ENCODE data around the gene OXSR1.

OXSR1 gene

DNA sequence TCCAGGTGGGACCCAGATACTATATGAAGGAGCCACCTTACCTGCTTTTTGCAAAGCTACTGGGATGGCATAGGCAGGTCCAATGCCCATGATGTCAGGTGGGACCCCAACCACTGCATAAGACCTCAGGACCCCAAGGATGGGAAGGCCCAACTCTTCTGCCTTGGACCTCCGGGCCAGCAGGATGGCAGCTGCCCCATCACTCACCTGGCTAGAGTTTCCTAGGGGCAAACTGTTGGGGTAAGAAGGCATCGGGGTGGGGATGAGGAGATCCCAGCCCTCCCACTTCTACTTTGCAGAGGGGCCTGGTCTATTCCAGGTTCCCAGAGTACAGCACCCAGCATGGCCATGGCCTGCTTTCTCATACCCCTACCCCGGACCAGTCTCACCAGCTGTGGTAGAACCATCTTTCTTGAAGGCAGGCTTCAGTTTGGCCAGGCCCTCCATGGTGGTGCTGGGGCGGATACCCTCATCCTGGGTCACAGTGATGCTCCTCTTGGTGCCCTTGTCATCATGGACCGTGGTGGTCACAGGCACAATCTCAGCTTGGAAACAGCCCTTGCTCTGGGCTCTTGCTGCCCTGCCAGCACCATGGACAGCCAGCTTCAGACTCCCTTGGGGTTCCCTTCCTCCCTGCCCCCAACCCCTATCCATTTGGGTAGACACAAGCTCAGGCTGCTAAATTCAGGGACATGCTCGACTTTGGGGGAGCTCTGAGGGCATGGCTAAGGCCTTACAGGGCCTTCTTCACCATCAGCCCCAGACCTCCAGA, 39.0 kb upstream of the OXSR1 start:
- no peak overlapping the region for H3K4me3 ChIP-seq
- H3K9me3 ChIP-seq (ENCODE audit: low read depth, low read length): no peaks in the 10 kb centered on the region
- DNase-seq (ENCODE audit: low read depth, low spot score): no peak
- H3K27ac ChIP-seq: no peak overlapping the region
- no peak for TF ChIP-seq POLR2AphosphoS5 (IDR thresholded peaks at IDR 0.05; ENCODE audit: borderline replicate concordance, low read depth, low read length)
- TF ChIP-seq FOXP2 (optimal IDR thresholded peaks at IDR 0.05; ENCODE audit: control extremely low read depth, extremely low read length, insufficient read depth): no peak
- no peak for TF ChIP-seq EZH2 (IDR thresholded peaks at IDR 0.05)
- H3K9ac ChIP-seq (ENCODE audit: insufficient read length): no peak overlapping the region
- no peaks in the 10 kb centered on the region; the same call in 1 of the 2 replicates for H3K36me3 ChIP-seq (ENCODE audit: insufficient read depth, low read length)

DNA sequence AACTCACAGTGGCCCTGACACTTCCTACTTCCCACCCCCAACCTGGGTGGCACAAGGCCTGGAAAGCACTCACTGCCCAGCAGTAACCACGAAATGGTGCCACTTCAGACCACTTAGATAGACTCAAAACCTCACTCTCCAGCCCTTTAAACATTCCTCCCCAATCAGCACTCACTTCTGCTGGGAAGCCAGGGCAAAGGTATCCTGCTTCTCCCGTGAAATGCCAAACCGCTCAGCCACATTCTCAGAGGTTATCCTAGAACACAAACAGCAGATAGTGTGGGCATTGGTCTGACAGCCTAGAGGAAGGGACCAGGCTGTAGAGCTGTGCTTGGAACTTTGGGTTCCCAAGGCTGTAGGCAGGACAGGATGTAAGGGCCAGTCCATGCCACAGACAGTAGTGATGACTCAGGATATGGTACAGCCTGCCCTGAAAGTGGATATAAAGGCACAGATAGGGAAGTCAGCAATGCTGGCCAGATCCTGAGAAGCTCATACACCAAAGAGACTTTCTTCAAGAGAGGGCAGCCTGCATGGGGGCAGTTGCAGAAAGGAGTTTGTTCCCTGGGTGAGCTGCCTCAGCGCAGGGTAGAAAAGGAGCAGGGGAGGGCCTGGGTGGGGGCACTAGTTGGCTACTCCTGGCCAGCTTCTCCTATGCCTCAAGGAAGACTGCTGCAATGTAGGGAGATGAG, 37.6 kb upstream of the OXSR1 start:
- no peaks in the 10 kb centered on the region; the same call in 1 of the 2 replicates for H3K36me3 ChIP-seq (ENCODE audit: insufficient read depth, low read length)
- no peak overlapping the region for H3K4me3 ChIP-seq
- TF ChIP-seq POLR2AphosphoS5 (IDR thresholded peaks at IDR 0.05; ENCODE audit: borderline replicate concordance, low read depth, low read length) (no peak), FOXP2 (optimal IDR thresholded peaks at IDR 0.05; ENCODE audit: control extremely low read depth, extremely low read length, insufficient read depth) (no peak), EZH2 (IDR thresholded peaks at IDR 0.05) (no peak)
- H3K9ac ChIP-seq (ENCODE audit: insufficient read length): no peak overlapping the region
- DNase-seq (ENCODE audit: low read depth, low spot score): no peak
- no peaks in the 10 kb centered on the region for H3K9me3 ChIP-seq (ENCODE audit: low read depth, low read length)
- H3K27ac ChIP-seq: no peak overlapping the region

DNA sequence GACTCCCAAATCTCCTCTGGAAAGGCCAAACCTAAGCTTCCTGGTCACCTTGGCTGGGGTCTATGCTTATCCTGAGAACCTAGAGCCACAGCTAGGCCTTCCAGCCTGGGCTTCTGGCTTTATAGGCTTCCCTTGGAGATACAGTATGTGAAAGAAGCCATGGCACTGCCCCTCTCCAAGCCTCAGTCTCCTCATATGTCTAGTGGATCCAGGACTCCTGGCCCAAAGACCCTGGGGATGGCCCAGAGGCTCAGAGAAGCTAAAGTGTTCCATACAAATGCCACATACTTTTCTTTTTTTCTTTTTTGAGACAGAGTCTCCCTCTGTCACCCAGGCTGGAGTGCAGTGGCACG, 37.1 kb upstream of the OXSR1 start:
- Histone ChIP-seq H3K27ac (no peak overlapping the region), H3K9ac (ENCODE audit: insufficient read length) (no peak overlapping the region), H3K4me3 (no peak overlapping the region), H3K9me3 (ENCODE audit: low read depth, low read length) (no peaks in the 10 kb centered on the region), H3K36me3 (ENCODE audit: insufficient read depth, low read length) (no peaks in the 10 kb centered on the region; the same call in 1 of the 2 replicates)
- TF ChIP-seq EZH2 (IDR thresholded peaks at IDR 0.05) (no peak), FOXP2 (optimal IDR thresholded peaks at IDR 0.05; ENCODE audit: control extremely low read depth, extremely low read length, insufficient read depth) (no peak), POLR2AphosphoS5 (IDR thresholded peaks at IDR 0.05; ENCODE audit: borderline replicate concordance, low read depth, low read length) (no peak)
- DNase-seq (ENCODE audit: low read depth, low spot score): no peak

DNA sequence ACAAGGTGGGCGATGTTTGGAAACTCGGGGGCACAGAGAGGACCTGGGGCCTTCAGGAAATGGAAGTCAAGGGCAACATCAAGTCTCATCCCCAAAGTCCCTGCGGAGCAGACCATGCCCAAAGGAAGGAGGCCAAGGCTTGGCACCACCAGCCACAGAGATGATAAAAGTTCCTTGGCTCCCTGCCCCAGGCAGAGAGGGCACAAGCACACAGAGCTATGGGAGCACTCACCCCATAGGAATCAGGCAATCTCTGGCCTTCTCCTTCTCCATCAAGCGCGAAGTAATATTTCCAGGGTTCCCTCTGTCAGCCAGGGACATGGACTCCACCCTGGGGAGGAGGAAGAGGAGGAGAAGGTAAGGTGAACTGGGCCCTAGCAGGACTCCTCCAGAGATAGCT, 36.3 kb upstream of the OXSR1 start:
- TF ChIP-seq EZH2 (IDR thresholded peaks at IDR 0.05) (no peak), FOXP2 (optimal IDR thresholded peaks at IDR 0.05; ENCODE audit: control extremely low read depth, extremely low read length, insufficient read depth) (no peak), POLR2AphosphoS5 (IDR thresholded peaks at IDR 0.05; ENCODE audit: borderline replicate concordance, low read depth, low read length) (no peak)
- Histone ChIP-seq H3K9ac (ENCODE audit: insufficient read length) (no peak overlapping the region), H3K36me3 (ENCODE audit: insufficient read depth, low read length) (no peaks in the 10 kb centered on the region; the same call in 1 of the 2 replicates)

DNA sequence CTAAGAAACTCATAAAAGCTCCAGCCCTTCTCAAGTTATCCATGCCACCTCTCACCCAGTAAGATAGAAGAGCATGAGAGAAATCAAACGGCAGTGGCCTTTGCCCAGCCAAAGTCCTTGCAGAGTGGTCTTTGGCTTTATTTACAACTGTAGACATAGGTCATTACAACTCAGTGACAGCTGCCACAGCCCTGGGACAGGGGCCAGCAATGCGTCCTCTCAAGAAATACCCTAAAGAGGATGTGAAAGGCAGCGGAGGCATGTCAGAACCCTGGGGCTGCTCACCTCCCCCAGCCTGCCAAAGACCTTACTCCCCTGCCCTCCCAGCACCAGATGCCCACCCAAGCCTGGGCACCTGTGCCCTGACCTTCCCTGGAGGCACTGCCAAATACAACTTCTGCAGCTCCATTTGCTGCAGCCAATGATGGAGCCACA, 34.7 kb upstream of the OXSR1 start:
- no peak overlapping the region for H3K4me3 ChIP-seq
- no peaks in the 10 kb centered on the region for H3K9me3 ChIP-seq (ENCODE audit: low read depth, low read length)
- TF ChIP-seq POLR2AphosphoS5 (IDR thresholded peaks at IDR 0.05; ENCODE audit: borderline replicate concordance, low read depth, low read length) (no peak), FOXP2 (optimal IDR thresholded peaks at IDR 0.05; ENCODE audit: control extremely low read depth, extremely low read length, insufficient read depth) (no peak), EZH2 (IDR thresholded peaks at IDR 0.05) (no peak)
- DNase-seq (ENCODE audit: low read depth, low spot score): no peak
- H3K36me3 ChIP-seq (ENCODE audit: insufficient read depth, low read length): no peaks in the 10 kb centered on the region; the same call in 1 of the 2 replicates
- H3K9ac ChIP-seq (ENCODE audit: insufficient read length): no peak overlapping the region
- no peak overlapping the region for H3K27ac ChIP-seq

More for the DNA sequence above, 36.3 kb upstream of the OXSR1 start:
- Histone ChIP-seq H3K9me3 (ENCODE audit: low read depth, low read length) (no peaks in the 10 kb centered on the region), H3K4me3 (no peak overlapping the region), H3K27ac (no peak overlapping the region)
- DNase-seq (ENCODE audit: low read depth, low spot score): no peak

DNA sequence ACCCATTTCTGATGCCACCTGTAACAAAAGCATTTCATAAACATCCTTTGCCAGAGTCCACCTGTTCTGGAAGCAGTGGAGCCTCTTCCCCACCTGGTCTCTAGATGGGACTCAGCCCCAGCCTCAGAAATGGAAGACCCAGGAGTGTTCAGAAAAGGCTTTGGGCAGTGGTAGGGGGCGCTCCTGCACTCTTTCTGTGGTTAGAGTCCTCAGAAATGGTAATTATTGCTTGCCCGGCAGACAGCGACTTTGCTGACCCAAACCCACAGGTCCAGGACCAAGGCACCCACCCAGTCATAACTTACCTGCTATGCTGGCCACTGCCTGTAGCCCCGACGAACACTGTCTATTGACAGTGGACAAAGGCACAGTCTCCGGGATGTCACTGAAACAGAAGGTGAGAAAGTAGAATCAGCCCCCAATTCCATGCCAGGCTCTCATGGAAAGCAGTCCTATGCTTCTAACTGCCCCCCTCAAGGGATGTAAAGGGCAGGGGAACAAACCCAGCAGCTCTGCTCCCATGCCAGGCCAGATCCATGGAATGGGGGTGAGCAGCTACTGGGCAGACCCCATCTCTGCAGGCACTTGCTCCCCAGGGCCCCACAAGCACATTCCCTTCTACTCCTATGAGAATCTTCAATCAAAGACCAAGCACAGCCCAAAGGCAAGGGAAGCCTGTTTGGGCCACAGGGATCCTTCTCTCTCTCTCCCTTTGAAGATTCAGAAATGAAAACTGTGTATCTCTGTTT, 33.5 kb upstream of the OXSR1 start:
- no peak overlapping the region for H3K27ac ChIP-seq
- no peak overlapping the region for H3K9ac ChIP-seq (ENCODE audit: insufficient read length)
- no peak for DNase-seq (ENCODE audit: low read depth, low spot score)
- H3K4me3 ChIP-seq: no peak overlapping the region
- H3K9me3 ChIP-seq (ENCODE audit: low read depth, low read length): no peaks in the 10 kb centered on the region
- no peaks in the 10 kb centered on the region; the same call in 1 of the 2 replicates for H3K36me3 ChIP-seq (ENCODE audit: insufficient read depth, low read length)
- no peak for TF ChIP-seq EZH2 (IDR thresholded peaks at IDR 0.05)
- no peak for TF ChIP-seq FOXP2 (optimal IDR thresholded peaks at IDR 0.05; ENCODE audit: control extremely low read depth, extremely low read length, insufficient read depth)
- no peak for TF ChIP-seq POLR2AphosphoS5 (IDR thresholded peaks at IDR 0.05; ENCODE audit: borderline replicate concordance, low read depth, low read length)

DNA sequence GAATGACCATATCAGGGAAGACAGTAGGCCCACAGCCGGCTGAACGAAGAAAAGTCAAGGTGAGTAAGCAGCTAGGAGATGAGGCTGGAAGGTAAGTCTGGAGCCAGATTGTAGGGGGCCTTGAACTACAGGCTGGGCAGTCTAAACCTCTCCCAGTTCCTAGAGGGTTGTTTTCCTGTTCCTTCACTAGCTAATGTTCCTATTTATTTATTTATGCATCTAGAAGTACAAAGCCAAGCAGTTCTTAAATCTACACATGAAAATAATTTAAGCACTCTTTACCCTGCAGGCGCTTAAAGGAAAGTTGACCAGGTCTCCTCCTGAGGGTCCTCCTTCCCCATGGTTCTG, 32.2 kb upstream of the OXSR1 start:
- Histone ChIP-seq H3K9me3 (ENCODE audit: low read depth, low read length) (no peaks in the 10 kb centered on the region), H3K36me3 (ENCODE audit: insufficient read depth, low read length) (no peaks in the 10 kb centered on the region; the same call in 1 of the 2 replicates), H3K27ac (no peak overlapping the region), H3K4me3 (no peak overlapping the region), H3K9ac (ENCODE audit: insufficient read length) (no peak overlapping the region)
- DNase-seq (ENCODE audit: low read depth, low spot score): no peak
- TF ChIP-seq POLR2AphosphoS5 (IDR thresholded peaks at IDR 0.05; ENCODE audit: borderline replicate concordance, low read depth, low read length): no peak
- no peak for TF ChIP-seq EZH2 (IDR thresholded peaks at IDR 0.05)
- TF ChIP-seq FOXP2 (optimal IDR thresholded peaks at IDR 0.05; ENCODE audit: control extremely low read depth, extremely low read length, insufficient read depth): no peak

Data from SK-N-MC (cell line).